Ramos (cell line): ENCODE data around the gene PODN.

Experiments used
- in situ Hi-C: fragments of 300-500 bp; cut with MboI; formaldehyde crosslinking; loops from one replicate; pipeline ENCODE4 v1.14.3; 2022; ENCODE audit warnings: low sequenced_read_pairs; ENCODE audit not compliant: unreplicated experiment

The PODN gene

GRCh38 chr1:53061859-53062707 is at the start of gene PODN:
Gene PODN, plus strand, starts transcription at chr1:53062213. Its CDS starts 7,643 bp downstream, at chr1:53069856.
- in situ Hi-C loops, result no loop called here

GRCh38 chr1:53014791-53015507 is 47.1 kb upstream of the PODN start:
- in situ Hi-C loops, result no loop called here

GRCh38 chr1:53015508-53015860 is 46.5 kb upstream of the PODN start:
- in situ Hi-C loops, result no loop called here

GRCh38 chr1:53016705-53017104 is 45.3 kb upstream of the PODN start:
- in situ Hi-C loops, result no loop called here

GRCh38 chr1:53020588-53020987 is 41.4 kb upstream of the PODN start:
- in situ Hi-C loops, result no loop called here

GRCh38 chr1:53022179-53022578 is 39.8 kb upstream of the PODN start:
- in situ Hi-C loops, result no loop called here

- in situ Hi-C loops, result no loop called here
Observed at GRCh38 chr1:53023546-53023945, 38.5 kb upstream of the PODN start.

GRCh38 chr1:53024117-53024516 is 37.9 kb upstream of the PODN start:
- in situ Hi-C loops, result no loop called here

GRCh38 chr1:53025034-53025768 is 36.8 kb upstream of the PODN start:
- in situ Hi-C loops, result no loop called here

GRCh38 chr1:53025769-53026112 is 36.3 kb upstream of the PODN start:
- in situ Hi-C loops, result no loop called here

GRCh38 chr1:53026254-53026653 is 35.8 kb upstream of the PODN start:
- in situ Hi-C loops, result no loop called here

- in situ Hi-C loops, result no loop called here
Observed at GRCh38 chr1:53031732-53032131, 30.3 kb upstream of the PODN start.

GRCh38 chr1:53037159-53037558 is 24.9 kb upstream of the PODN start:
- in situ Hi-C loops, result no loop called here

GRCh38 chr1:53038566-53038965 is 23.4 kb upstream of the PODN start:
- in situ Hi-C loops, result no loop called here

- in situ Hi-C loops, result no loop called here
Observed at GRCh38 chr1:53043271-53043670, 18.7 kb upstream of the PODN start.

- in situ Hi-C loops, result no loop called here
Observed at GRCh38 chr1:53044926-53045325, 17.1 kb upstream of the PODN start.

GRCh38 chr1:53046930-53047329 is 15.1 kb upstream of the PODN start:
- in situ Hi-C loops, result no loop called here

- in situ Hi-C loops, result no loop called here
Observed at GRCh38 chr1:53047737-53048736, 14.0 kb upstream of the PODN start.

- in situ Hi-C loops, result no loop called here
Observed at GRCh38 chr1:53048960-53049573, 12.9 kb upstream of the PODN start.

- in situ Hi-C loops, result no loop called here
Observed at GRCh38 chr1:53049574-53049967, 12.4 kb upstream of the PODN start.
